ACHN (cell line): ENCODE data around the gene SINHCAF.
"Not testable (repeated sequence)": the region's sequence is repeated elsewhere in the genome, so short reads cannot be mapped to it uniquely, and the experiment has no call there.

Experiments
- DNase-seq: peaks from one replicate; pipeline ENCODE4 v3.0.0-alpha.2; 2015
- in situ Hi-C: cut with HindIII; loops from 2 replicates; pipeline ENCODE4 v1.10.0; 2017; ENCODE audit warnings: low sequenced_read_pairs, low pct_ligation_motif_present, low pct_unique_long_range_greater_than_20kb

Gene SINHCAF

GRCh38 chr12:31248337-31248736, 77.6 kb downstream of the SINHCAF start:
- no peak for DNase-seq
- in situ Hi-C loops = no loop called here

- in situ Hi-C loops = no loop called here
These were observed 79.5 kb downstream of the SINHCAF start for GRCh38 chr12:31246470-31246850.

GRCh38 chr12:31245822-31246469, 80.0 kb downstream of the SINHCAF start:
- no peak for DNase-seq

More at GRCh38 chr12:31246470-31246850, 79.5 kb downstream of the SINHCAF start:
- DNase-seq = no peak

GRCh38 chr12:31242418-31242817, 83.5 kb downstream of the SINHCAF start:
- in situ Hi-C loops, DNase-seq: not testable (repeated sequence)

More at GRCh38 chr12:31245822-31246469, 80.0 kb downstream of the SINHCAF start:
- in situ Hi-C loops = no loop called here

GRCh38 chr12:31238764-31239387, 87.1 kb downstream of the SINHCAF start:
- peak; percentile 77 for DNase-seq
- in situ Hi-C loops = no loop called here

DNA sequence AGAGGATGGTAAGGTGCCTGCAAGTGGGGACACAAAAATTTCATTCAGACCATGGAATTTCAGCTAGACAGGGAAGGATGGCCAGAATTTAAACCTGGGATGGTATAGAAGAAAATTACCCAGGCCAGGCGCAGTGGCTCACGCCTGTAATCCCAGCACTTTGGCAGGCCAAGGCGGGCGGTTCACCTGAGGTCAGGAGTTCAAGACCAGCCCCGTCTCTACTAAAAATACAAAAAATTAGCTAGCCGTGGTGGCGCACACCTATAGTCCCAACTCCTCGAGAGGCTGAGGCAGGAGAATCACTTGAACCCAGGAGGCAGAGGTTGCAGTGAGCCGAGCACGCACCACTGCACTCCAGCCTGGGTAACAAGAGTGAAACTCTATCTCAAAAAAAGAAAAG, 87.6 kb downstream of the SINHCAF start:
- DNase-seq, in situ Hi-C loops: not testable (repeated sequence)

GRCh38 chr12:31236998-31237637, 88.8 kb downstream of the SINHCAF start:
- in situ Hi-C loops = no loop called here
- DNase-seq = no peak

DNA sequence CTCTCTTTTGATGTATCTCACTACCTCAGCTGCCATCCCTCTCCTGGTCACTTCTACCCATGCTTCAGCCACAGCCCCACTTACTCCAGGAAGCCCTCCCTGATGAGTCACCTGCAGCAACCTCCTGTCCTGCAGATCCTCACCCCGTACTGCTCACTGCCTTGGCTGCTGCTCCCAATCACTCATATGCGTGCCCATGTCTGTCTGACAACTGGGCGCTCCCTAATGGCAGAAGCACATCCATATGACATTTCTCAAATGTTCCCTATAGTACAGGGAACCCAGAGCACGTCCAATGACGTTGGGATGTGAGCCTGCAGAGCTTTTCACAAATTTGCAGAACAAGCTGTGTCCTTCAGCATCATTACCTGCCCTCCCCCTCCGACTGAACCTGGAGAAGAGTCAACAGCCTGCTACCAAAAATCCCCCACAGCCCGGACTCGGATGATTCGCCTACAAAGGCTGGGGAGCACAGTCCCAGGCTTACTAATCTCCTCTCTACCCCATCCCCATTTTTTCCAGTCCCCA, 90.0 kb downstream of the SINHCAF start:
- no peak for DNase-seq
- in situ Hi-C loops = no loop called here

DNA sequence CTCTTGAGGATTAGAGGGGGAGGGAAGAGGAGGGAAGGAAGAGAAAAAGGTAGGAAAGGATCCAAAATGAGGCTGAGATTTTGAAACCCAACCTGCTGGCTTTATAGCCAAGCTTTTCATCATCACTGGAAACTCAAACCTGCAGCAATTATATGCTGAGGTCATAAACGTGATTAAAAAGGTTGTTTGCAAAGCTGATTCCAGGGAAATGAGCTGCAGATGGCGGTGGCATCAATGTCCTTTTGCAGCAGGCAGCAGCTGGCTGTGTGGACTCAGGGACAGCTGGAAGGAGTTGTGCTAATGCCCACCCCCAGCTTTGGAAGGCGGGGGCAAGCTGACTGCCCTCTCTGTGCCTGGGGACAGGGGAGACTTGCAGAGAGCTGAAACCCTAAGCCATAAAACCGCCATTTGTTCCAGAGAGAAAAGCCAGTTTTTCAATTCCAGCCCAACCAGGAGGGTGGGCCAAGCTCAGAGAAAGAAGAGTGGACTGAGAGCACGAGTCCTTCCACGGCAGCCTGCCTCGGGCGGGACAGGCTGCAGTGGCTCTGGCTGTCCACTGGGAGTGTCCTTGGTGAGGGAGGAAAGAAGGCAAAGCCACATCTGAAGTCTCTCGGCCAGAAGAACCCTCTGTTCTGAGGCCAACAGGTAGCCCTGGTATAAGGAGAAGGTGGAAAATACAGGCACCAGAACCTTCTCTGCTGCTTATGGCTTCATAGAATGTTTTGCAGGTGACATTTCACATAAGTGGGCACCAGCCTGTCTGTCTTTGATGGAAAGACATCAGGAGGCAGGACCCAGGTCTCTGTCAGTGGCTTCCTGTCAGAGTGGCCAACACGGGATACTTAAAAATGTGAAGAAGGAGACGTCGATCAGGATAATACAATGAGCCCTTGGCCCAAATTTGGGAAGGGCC, 90.7 kb downstream of the SINHCAF start:
- peak; percentile 64 for DNase-seq
- in situ Hi-C loops = no loop called here

GRCh38 chr12:31234053-31234840, 91.7 kb downstream of the SINHCAF start:
- in situ Hi-C loops = no loop called here

DNA sequence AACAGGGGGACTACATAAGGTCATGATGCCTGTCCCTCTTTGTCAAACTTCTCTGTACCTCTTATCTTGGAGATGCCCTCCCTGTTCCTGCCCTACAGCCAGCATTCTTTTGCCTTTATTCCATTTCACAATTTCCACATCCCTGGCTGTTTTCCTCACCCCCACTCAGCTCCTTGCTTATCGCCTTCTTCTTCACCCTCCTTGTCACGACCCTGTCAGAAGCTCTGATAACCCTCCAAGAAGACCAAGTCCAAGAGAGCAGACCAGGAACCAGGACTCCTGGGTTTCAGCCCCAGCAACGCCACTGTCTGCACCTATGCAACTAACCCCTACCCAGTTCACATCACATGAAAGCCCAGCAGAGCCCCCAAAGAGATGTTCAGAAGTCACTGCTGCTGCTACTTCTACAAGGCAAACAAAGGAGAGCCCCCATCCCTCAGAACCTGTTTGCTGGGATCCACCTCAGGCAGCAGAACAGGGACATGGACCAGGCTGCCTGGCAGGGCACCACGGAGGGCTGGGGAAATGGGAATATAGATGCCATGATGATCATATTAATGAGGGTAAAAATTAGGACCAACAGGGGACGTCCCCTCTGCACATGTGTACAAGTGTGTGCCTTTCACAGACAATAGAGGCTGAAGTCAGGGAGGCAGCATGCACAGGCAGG, 92.8 kb downstream of the SINHCAF start:
- in situ Hi-C loops = no loop called here

More at GRCh38 chr12:31234053-31234840, 91.7 kb downstream of the SINHCAF start:
- DNase-seq = no peak

DNA sequence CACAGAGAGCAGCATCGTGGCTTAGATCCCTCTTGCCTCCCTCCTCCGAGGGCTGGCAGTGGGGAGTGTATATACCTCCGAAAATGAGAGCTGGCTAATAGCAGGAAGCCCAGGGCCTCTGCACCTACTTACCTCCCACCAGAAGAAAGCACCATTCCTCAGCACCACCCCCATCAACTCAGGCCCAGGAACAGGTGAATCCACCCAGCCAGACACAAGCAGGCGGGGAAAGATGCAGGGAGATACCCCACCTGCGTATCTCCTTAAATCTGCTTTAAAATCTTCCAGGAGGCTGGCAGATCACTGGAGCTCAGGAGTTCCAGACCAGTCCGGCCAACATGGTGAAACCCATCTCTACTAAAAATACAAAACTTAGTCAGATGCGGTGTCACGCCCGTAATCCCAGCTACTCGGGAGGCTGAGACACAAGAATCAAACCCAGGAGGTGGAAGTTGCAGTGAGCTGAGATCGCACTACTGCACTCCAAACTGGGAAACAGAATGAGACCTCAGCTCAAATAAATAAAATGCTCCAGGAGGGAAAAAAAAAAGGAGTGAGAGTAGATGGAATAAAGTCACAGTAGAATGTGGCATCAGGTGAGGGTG, 93.5 kb downstream of the SINHCAF start:
- no peak for DNase-seq
- in situ Hi-C loops = no loop called here

More for the DNA sequence above, 92.8 kb downstream of the SINHCAF start:
- DNase-seq = no peak

DNA sequence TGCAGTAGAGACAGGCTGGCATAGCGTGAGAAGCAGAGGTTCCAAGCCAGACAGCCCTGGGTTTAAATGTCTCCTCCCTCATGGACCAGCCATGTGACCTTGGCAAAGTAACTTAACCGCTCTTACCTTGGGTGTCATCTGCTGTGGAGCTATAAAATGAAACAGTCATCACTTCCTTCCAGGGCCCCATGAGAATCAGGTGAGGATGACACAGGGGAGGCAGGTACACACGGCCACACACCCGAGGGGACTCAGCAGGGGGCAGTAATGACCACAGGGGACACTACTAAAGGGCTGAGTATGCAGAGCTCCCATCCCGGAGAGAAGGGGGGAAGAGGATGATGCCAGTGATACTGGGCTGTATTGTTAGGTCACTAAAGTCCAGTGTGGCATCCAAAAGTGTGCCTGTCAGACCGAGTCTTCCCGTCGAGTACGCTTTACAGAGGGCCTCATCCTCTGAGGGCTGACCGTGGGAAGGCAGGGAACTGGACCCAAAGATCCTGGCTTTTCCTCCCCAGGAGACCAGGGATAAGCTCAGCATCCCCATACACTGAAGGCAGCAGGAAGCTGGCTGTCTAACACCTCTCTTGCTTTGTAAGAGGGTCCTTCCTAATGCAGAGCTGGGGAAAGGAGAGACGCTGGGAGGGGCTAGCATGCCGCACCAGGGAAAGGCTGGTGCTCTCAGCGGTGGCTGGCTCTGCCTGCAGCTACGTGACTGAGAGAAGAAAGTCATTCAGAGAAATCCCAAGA, 94.2 kb downstream of the SINHCAF start:
- in situ Hi-C loops = no loop called here
- peak; percentile 28 for DNase-seq
